ENCODE results near the gene MRPS24.

DNA sequence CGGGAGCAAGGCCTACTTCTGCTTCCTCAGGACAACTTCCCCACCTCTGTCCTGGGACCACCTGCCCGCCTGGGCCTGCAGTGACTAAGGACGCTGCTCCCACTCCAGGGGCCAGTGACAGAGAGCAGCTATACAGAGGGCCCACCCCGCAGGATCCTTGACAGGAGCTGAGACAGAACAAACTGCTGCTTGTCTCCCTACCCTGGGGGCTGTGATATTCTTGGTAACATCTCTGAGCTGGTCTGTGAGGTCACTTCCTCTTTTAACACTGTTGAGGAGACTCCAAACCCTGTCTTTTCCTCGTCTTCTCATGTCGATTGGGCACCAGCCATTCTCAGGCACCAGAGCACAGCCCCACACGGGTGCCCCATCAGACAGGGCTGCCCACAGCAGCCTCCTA is 6.9 kb upstream of the MRPS24 start:
- no peak for TF ChIP-seq POLR2AphosphoS5 (IDR thresholded peaks at IDR 0.05; ENCODE audit: low read depth, low read length)
- TF ChIP-seq, protein P1, sequence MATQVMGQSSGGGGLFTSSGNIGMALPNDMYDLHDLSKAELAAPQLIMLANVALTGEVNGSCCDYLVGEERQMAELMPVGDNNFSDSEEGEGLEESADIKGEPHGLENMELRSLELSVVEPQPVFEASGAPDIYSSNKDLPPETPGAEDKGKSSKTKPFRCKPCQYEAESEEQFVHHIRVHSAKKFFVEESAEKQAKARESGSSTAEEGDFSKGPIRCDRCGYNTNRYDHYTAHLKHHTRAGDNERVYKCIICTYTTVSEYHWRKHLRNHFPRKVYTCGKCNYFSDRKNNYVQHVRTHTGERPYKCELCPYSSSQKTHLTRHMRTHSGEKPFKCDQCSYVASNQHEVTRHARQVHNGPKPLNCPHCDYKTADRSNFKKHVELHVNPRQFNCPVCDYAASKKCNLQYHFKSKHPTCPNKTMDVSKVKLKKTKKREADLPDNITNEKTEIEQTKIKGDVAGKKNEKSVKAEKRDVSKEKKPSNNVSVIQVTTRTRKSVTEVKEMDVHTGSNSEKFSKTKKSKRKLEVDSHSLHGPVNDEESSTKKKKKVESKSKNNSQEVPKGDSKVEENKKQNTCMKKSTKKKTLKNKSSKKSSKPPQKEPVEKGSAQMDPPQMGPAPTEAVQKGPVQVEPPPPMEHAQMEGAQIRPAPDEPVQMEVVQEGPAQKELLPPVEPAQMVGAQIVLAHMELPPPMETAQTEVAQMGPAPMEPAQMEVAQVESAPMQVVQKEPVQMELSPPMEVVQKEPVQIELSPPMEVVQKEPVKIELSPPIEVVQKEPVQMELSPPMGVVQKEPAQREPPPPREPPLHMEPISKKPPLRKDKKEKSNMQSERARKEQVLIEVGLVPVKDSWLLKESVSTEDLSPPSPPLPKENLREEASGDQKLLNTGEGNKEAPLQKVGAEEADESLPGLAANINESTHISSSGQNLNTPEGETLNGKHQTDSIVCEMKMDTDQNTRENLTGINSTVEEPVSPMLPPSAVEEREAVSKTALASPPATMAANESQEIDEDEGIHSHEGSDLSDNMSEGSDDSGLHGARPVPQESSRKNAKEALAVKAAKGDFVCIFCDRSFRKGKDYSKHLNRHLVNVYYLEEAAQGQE (IDR thresholded peaks at IDR 0.05; ENCODE audit: insufficient read depth in 1 of 2, low read depth in 2 of 2, low read length in 2 of 2), result no peak
- no peak for TF ChIP-seq FOXP2 (optimal IDR thresholded peaks at IDR 0.05; ENCODE audit: borderline replicate concordance, extremely low read depth, extremely low read length, insufficient read depth)

Measured in PFSK-1 (cell line).